ENCODE results near the gene PROK2.

Gene PROK2

DNA sequence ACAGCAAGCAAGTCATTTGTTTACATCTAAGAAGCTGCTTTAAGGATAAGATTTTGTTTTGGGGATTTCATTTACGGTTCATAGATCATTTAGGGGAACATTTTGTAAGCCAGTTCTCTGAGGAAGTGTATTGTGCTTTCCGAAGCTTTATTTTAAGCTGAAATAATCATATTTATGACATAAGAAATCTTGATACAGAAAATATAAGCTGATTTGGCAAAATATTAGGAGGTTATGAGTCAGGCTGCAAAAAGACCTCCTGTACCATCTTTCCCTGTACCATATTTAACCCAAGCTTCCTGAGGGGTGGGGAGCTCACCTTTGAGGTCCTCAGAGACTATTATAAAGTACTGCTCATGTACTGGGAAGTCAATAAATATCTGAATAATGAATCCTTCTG, 51.6 kb downstream of the PROK2 start:
- no peak for DNase-seq

DNA sequence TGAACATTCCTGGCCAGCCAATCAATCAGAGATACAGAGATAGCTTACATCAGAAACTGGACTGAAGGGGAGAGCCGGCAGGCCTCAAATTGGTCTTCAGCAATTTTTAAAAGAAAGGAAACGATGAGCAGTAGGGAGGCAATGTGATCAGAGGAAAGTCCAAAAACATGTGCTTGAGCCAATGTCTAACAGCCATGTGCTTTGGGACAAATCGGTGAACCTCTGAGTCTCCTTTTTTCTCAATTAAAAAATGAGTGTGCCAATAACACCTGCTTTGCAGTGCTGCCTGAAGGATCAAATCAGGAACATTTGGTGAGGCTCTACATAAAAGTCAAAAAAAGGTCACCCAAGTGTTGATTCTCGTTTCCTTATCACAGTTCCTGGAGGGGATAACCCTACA, 52.3 kb downstream of the PROK2 start:
- DNase-seq, result no peak

DNA sequence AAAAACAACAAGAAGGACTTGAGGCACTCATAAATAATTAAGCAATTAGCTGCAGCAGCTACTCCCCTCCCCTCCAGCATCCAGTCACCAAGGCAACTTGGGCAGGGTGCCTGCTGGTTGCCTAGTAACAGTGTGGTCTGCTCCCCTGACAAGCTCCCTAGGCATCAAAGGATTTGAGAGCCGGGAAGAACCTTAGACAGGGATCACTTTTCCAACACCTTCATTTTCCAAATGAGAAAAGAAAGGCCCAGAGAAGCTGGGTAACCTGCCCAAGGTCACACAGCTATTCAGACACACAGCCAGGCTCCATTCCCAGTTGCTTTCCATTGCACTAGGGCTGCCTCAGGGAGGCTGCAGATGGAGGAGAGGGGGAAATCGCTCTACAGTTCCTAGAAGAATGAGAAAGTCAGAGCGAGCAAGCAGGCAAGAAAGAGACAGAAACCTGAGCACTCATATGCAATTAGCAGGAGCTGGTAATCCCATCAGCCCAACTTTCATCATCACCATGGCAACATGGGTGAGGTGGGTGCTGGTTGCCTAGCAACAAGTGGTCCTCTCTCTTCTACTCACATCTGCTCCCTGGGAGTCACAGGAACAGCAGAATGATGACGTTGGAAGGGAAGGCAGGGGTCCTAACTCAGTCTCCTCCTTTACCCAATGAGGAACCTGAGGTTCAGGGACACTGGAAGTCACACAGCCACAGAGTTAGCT, 56.2 kb downstream of the PROK2 start:
- DNase-seq, result peak in 1 of 2 experiments; percentile 0

DNA sequence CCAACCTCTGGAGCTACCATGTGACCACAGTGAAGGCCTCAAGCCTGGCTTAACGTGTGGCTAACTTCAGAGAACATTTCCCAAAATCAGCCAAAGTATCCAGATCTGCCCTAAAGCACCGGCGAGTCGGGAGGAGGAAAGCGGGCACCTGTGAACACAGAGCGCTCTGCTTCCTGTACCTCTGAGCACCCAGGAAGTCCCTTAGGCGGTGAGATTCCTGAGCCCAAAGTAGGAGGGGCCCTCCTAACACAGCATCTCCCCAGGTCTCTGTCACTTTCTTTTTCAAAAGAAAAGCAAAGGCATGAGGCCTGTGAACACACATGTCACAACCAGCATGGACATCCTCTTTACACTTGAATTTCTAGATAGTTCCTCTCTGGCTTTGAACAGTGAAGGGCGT, 58.8 kb downstream of the PROK2 start:
- no peak for DNase-seq

DNA sequence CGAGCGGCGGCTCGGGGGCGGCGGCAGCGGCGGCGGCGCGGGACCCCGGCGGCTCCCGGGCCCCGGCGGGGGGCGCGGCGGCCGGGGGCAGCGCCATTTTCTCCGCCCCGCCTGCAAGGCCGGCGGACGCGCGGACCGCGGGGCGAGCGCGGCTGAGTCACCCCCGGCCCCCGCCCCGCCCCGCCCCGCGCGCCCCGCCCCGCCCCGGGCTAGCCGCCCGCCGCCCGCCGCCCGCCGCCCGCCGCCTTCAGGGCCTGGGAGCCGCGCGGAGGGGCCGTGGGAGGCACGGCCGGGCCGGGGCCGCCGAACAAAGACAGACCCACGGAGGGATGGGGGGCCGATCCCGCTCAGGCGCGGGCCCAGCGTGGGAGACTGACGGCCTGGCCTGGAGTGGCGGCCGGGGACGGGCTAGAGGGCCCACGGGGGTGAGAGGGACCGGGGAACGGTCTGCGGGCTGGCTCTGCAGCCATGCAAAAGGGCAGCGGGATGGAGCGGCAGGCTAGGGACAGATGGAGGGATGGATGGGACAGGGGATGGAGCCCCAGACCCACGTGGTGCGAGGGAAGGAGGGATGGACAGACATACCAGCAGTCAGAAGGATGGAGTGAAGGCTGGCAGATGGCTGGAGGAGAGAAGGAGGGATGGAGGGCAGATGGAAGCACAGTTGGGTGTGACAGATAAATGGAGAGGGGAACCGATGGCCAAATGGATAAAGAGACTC, 59.5 kb downstream of the PROK2 start, which contains the start of gene EIF4E3:
Gene EIF4E3 (minus strand): TSS at position 132 of the 721 bp plus-strand sequence. CDS start 35 bp downstream, at position 97.
- peak in 1 of 2 experiments; percentile 11 for DNase-seq

DNA sequence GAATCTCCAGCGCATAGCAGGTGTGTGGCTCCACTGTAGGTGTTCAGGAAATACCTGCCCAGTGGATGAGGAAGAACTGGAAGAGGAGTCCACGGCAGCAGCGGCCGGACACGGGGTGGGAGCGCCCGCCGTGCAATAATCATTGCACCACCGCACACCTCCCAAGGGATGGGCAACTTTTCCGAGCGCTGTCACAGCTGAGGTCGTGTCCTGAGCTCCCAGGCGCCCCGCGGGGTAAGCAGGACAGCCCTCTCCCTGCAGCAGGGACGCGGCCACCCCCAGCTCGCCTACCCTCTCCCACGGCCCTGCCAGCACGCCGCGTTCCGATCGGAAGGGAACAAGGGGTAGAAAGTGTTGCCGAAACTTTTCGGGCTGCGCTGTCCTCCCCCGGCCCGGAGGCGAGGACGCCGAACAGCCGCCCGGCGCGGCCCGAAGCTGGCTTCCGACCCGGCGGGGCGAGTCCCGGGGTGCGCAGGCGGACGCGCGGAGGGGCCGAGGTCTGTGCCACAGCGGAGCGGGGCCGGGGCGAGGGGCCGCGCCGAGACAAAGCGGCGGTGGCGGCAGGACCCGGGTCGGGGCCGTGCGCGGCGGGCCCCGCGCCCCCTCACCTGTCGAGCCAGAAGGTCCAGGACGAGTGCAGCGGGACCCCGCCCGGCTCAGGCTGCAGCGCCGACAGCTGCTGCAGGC, 60.2 kb downstream of the PROK2 start:
- DNase-seq, result peak in 1 of 2 experiments; percentile 7

DNA sequence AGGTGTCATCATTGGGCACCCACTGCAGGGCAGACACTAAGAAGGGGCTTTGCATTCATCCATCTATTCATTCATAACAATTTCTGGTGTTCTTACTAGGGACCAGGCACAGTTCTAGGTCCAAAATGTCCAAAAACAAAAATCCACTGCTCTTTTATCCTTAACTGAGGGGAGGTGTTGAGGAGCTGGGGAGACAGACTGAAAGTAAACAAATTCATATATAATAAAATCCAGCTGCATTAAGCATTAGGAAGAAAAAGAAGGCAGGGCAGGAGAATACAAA, 60.8 kb downstream of the PROK2 start:
- DNase-seq, result no peak

DNA sequence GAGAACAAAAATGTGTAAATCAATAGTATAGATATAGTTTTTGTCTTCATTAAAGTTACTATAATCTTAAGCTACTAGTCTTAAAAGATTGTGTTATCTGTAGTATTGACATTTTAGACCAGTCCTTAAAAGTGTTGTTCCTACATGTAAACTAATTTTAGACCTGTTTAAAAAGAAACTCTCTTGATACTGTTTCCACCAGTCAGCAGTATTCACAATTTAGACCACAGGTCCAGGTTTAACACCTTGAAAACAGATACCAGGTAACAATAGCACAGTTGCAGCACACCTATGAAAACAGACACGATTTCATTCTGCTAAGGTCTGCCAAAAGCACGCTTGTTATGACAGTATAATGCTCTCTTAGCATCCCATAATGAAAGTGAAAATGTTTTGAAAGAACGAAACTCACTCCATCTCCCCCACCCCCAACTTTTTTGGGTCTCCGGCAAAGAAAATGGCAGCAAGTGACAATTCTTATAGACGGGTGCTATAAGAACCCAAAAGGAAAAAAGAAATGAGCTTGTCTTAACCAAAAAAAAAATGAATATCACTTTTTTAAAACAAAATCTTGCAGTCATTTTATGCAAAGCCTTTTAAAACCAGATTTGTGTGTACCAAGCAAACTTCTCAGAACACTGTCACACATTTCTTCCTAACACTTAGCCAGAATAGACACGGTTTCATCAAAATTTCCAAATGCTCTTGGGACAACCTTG, 61.3 kb downstream of the PROK2 start:
- no peak for DNase-seq

DNA sequence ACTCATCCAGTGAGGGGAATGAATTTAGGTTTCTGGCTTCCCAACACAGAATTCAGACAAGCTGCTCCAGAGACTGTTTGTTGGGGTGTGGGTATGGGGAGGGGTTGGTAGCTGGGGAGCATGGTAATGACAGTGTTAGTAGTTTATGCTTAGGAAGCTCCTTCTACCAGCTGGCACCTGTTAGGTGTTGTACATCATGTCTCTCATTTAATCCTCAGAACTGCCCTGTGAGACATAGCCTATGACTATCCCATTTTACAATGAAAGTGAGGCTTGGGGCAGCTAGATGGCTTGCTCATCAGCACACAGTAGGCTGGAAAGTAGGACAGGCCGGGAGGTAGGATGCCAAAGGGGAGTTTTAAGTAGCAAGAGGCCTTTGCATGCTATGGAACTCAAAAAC, 62.3 kb downstream of the PROK2 start:
- no peak for DNase-seq
